GM18909 (cell line): ENCODE data around the gene KCMF1.
"Not testable (repeated sequence)": the region's sequence is repeated elsewhere in the genome, so short reads cannot be mapped to it uniquely, and the experiment has no call there.

Source experiments
- ATAC-seq: cut with Tn5 transposase; IDR thresholded peaks from one replicate; pipeline ENCODE4 v1.9.1; 2021; ENCODE audit warnings: mild to moderate bottlenecking; ENCODE audit not compliant: unreplicated experiment, poor library complexity

KCMF1 gene

DNA sequence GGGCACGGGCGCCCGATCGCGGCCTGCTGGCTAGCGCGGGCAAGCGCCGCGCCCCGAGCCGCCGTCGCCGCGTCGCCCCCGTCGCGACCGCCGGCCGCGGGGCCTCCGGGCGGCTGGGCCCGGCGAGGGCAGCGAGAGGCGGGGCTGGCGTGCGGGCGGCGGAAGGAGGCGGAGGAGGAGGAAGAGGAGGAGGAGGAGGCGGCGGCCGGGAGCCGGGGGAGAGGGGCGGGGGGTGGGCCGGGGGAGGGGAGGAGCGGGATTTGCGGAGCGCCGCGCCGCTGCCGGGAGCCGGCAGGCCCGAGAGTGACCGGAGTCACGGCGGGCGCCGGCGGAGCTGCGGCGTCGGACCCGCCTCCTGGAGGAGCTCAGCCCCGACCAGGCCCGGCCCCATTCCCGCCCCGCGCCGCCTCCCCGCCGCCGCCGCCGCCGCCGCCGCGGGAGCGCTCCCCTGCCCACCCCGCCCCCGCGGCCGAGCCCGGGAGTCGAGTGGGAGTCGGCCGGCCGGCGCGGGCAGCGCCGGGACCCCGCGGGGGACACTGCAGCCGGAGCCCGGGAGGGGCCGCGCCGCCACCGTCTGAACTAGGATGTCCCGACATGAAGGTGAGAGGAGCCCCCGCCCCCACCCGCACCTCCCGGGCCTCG is at the start of gene KCMF1:
TSS of gene KCMF1 (plus strand) at position 294 of the 642 bp plus-strand sequence. CDS start at position 585, 291 bp downstream.
- peak; percentile 50 for ATAC-seq

DNA sequence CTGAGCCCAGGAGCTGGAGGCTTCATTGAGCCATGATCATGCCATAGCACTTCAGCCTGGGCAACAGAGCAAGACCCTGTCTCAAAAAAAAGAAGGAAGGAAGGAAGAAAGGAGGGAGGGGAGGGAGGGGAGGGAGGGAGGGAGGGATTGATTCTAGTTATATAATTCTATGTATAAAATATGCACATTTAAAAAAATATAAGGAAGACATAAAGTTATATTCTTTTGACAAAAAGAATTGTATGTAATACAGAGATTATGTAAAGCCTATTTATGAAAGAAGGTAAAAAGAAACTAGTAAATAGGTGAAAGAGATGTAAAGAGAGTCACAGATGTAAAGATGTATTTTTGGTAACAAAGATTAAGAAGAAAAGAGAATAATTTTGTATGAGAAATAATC is 48.0 kb upstream of the KCMF1 start:
- ATAC-seq, result no peak

GRCh38 chr2:84924173-84925106 is 46.5 kb upstream of the KCMF1 start:
- ATAC-seq, result no peak

DNA sequence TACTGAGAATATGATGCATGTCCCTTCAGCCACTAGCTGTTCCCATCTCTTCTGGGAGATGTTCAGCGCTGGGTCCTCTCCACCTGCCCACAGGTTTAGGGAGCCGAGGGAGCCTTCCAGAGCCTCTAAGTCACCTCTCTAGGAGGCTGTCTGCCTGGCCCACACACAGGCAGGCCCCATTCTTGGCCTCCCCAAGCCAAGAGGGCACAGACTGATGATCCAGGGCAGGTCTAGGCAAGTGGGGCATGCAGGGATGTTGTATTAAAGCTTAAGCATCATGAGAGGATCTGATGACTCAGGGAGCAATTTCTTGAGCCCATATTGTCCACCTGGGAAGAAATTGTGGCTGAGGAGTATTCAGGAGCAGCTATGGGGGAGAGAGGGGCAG is 45.6 kb upstream of the KCMF1 start:
- ATAC-seq, result peak; percentile 1

DNA sequence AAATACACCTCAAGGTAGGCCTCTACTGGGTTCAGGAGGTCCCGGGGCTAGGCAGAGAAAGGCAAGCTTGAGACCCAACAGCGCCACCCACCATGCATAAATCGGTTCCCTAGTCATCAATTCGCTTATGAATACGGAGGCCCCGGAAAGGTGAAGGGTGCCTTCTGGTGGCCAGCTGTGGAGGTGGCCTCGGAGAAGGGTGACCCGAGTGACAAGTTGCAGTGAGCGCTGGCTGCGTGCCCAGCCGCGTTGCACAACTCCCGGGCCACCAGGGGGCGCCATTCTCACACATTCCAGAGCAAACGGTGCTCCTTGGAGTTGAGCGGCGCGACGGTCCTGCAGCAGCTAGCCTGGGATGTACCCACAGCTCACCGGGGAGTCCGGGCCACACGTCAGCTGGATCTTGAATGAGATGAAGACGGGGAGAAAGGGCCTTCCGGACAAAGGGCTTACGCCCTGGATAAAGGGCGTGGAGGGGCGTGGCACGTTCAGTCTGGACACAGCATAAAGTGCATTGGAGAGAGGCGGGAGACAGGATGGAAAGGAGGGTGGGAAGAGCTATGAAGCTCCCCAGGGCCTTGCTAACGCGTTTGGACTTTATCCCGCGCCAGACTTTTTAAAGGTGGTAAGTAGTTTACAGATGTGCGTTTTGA is 45.1 kb upstream of the KCMF1 start:
- ATAC-seq, result peak; percentile 85

DNA sequence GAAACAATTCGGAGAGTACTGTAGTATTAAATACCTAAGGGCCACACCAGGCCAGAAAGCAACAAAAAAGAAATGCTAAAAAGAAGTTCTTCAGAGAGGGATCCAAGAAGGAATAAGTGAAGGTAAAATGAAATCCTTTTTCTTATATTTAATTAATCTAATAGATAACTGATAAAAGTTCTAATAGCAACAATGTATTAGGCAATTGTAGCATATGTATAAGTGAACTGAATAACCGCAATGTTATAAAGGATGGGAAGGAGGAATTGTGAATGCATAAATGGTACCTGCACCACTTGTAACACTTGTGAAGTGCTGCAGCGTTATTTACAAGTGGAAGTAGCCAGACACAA is 43.7 kb upstream of the KCMF1 start:
- no peak for ATAC-seq

DNA sequence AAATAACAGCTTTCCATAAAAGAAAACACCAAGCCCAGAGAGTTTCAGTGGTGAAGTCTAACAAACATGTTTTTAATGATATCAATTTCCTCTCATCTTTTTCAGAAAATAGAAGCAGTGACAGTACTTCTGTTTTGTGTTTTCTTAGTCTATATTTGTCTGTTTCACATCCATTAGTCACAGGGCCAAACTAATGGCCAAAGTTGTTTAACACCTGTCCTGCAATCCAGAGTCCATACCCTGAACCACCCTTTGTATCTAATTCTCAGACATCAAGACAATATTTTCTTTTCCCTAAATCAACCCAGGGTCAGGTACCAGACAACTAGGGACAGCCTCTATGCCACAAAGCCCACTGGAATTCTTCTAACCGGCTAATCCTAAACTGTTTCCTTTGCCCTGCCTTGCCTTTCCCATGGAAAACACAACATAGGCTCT is 39.6 kb upstream of the KCMF1 start:
- peak; percentile 54 for ATAC-seq

- ATAC-seq, result peak; percentile 39
These were observed 32.6 kb upstream of the KCMF1 start for GRCh38 chr2:84938194-84938879.

GRCh38 chr2:84939426-84940087 is 31.4 kb upstream of the KCMF1 start:
- peak; percentile 82 for ATAC-seq

DNA sequence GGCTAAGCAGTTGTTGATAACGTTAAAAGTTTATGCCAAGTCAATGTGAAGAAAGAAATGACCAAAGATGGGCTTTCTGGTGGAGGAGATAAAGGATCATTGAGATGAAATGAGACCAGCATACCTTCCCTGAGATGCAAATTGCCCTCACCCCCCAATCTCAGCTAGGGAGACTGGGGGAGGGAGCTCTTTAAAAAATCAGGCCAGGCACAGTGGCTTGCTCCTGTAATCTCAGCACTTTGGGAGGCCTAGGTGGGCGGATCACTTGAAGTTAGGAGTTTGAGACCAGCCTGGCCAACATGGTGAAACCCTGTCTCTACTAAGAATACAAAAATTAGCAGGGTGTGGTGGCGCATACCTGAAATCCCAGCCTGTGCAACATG is 30.9 kb upstream of the KCMF1 start:
- ATAC-seq, result peak; percentile 4

GRCh38 chr2:84940831-84941412 is 30.0 kb upstream of the KCMF1 start:
- ATAC-seq, result no peak

GRCh38 chr2:84942166-84942565 is 28.8 kb upstream of the KCMF1 start:
- ATAC-seq, result no peak

DNA sequence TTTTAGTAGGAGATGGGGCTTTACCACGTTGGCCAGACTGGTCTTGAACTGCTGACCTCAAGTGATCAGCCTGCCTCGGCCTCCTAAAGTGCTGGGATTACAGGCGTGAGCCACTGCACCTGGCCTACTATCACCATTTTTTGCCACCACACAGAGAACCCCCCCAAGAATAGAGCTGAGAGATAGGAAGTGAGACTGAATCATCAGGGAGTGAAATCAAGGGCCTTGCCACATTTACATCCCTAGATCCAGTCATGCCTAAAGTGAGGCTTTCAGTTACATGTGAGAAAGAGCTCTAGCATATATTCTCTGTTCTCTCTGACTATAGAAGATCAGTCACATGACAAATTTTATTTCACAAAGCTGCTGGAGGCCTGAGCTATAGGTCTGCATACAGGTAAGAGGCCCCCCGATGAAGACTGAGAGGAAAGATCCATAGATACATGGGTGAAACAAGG is 28.0 kb upstream of the KCMF1 start:
- ATAC-seq, result peak; percentile 36

- no peak for ATAC-seq
These were observed 26.6 kb upstream of the KCMF1 start for GRCh38 chr2:84944295-84944909.

- ATAC-seq, result not testable (repeated sequence)
These were observed 25.1 kb upstream of the KCMF1 start for GRCh38 chr2:84945838-84946203.

- peak; percentile 75 for ATAC-seq
These were observed 24.6 kb upstream of the KCMF1 start for GRCh38 chr2:84946204-84947009.

DNA sequence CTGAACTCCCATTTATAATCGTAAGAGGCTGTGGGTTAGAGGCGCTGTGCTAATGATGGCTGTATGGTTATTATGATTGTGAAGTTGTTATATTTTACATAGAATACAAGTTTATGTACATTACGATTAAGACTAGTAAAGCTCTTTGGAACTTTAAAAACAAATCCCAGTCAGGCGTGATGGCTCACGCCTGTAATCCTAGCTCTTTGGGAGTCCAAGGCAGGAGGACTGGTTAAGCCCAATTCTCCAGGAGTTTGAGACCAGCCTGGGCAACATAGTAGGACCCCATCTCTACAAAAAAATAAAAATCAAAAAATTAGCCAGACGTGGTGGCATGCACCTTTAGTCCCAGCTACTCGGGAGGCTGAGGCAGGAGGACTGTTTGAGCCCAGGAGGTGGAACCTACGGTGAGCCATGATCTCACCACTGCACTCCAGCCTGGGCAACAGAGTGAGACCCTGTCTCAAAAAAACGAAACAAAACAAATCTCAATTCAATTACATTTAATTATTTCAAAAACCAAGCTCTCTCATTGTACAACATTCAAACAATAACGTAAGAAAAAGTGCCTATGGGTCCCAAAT is 23.9 kb upstream of the KCMF1 start:
- ATAC-seq, result no peak

- ATAC-seq, result no peak
These were observed 17.4 kb upstream of the KCMF1 start for GRCh38 chr2:84953535-84953934.
